Kidney epithelial cell (primary cell): Measurements from ENCODE around the gene FGF9. TPM values are rescaled to one million over a fixed set of nuclear protein-coding genes. Genes with fewer than 3 reads are reported as not detected.

Experiments
- DNase-seq: peaks from one replicate; pipeline ENCODE4 v3.0.0-alpha.2; 2010; ENCODE audit warnings: low read depth
- H3K27me3 ChIP-seq: 2 replicates; pipeline ENCODE4 v1.6.0; 2011; ENCODE audit warnings: low read length; ENCODE audit not compliant: control insufficient read depth, insufficient read depth
- H3K36me3 ChIP-seq: 2 replicates; pipeline ENCODE4 v1.5.1; 2011; ENCODE audit warnings: low read length; ENCODE audit not compliant: control insufficient read depth, insufficient read depth
- H3K4me3 ChIP-seq: 2 replicates; pipeline ENCODE4 v1.5.1; 2011; ENCODE audit warnings: low read depth, mild to moderate bottlenecking, control low read depth, low read length
- total RNA-seq: library from RNA; depleted of rRNA; stranded (reverse); fragments of >200 nt; gene quantifications from 2 replicates; pipeline ENCODE4 v1.2.3, GENCODE V29; 2015
- TF ChIP-seq, protein P1 (sequence below): IDR thresholded peaks from 2 replicates; pipeline ENCODE4 v1.5.1; 2011; ENCODE audit warnings: mild to moderate bottlenecking, moderate library complexity, low read length, control low read depth, inconsistent platforms; ENCODE audit not compliant: insufficient read depth, poor library complexity, severe bottlenecking

FGF9 gene
- total RNA-seq, 1 donor from 2014 or later = 0.33 TPM

DNA sequence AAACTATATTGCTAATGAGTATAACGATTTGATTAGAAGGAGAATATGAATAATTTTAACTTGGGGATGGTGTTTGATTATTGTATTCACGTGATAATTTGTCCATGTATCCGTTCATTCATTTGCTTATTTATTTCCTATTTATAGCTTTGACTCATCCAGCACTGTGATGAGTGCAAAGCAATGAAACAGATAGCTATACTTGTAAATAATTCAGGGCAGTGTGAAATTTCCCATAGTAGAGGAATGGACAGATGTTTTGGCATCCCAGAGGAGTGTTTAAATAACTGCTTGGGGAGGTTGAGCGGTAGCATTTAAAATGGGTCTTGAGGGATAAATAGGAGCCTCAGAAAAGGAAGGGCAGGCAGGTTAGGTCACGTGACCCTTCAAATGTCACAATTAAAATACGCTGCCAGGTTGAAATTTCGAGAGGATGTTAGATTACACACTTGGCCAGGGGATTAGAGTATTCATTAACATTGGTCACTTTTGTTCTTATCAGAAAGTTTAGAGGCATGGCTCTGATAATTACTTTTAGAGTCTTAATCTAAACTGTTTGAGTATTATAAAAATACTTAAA lies 14.7 kb downstream of the FGF9 start:
- TF ChIP-seq, protein P1, sequence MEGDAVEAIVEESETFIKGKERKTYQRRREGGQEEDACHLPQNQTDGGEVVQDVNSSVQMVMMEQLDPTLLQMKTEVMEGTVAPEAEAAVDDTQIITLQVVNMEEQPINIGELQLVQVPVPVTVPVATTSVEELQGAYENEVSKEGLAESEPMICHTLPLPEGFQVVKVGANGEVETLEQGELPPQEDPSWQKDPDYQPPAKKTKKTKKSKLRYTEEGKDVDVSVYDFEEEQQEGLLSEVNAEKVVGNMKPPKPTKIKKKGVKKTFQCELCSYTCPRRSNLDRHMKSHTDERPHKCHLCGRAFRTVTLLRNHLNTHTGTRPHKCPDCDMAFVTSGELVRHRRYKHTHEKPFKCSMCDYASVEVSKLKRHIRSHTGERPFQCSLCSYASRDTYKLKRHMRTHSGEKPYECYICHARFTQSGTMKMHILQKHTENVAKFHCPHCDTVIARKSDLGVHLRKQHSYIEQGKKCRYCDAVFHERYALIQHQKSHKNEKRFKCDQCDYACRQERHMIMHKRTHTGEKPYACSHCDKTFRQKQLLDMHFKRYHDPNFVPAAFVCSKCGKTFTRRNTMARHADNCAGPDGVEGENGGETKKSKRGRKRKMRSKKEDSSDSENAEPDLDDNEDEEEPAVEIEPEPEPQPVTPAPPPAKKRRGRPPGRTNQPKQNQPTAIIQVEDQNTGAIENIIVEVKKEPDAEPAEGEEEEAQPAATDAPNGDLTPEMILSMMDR = no peak

DNA sequence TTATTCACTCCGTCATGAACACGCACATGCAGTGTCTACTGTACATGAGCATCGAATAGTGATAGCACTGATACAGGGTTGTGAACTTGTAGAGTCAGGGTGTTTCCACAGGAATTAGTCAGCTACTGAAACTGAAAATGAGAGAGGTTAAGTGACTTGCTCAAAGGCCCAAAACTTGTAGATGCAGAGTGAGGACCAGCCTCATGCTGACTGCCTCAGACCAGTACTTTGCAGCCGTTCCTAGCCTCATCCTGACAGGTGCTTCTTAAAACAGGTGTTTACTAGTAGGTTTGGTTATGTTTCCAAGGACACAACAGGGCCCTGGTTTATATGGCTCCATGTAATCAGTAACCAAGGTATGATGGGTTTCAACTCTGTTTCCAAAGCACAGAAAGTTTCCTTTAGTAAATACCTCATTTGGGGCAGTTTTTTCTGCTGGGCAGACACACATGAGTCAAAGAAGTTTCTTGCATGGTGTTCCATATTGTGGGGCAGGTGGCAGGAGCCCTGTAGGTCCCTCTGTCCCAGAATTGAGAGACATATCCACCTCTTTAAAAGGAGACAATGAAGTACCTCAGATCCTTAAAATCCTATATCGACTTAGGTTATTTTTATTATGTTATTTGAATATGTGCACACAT lies 16.0 kb downstream of the FGF9 start:
- no peak overlapping the region for H3K4me3 ChIP-seq
- TF ChIP-seq, protein P1 = no peak
- no peak for DNase-seq

More for the DNA sequence above, 14.7 kb downstream of the FGF9 start:
- no peaks in the 10 kb centered on the region for H3K27me3 ChIP-seq
- H3K36me3 ChIP-seq = no peaks in the 10 kb centered on the region
- H3K4me3 ChIP-seq = no peak overlapping the region
- no peak for DNase-seq

DNA sequence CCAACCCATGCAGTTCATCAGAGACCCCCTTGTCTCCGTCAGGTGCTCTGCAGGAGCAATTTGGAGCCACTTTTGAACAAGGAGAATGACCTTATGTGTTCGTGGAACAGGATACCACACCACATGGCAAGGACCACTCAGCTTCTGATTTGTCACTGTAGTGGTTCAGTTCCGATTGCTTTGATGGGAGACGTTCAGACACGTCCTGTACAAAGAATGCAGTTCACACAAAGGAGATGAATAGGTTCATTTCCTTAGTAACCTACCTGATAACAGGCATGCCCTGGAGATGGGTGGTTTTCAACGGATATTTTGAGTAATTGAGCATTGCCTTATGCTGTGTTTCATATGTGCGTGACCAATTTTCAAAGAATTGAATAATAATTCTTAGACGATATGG lies 17.2 kb downstream of the FGF9 start:
- H3K4me3 ChIP-seq = no peak overlapping the region
- H3K36me3 ChIP-seq = no peaks in the 10 kb centered on the region
- TF ChIP-seq, protein P1 = no peak
- H3K27me3 ChIP-seq = no peaks in the 10 kb centered on the region
- no peak for DNase-seq

More for the DNA sequence above, 16.0 kb downstream of the FGF9 start:
- Histone ChIP-seq H3K36me3 (no peaks in the 10 kb centered on the region), H3K27me3 (no peaks in the 10 kb centered on the region)

DNA sequence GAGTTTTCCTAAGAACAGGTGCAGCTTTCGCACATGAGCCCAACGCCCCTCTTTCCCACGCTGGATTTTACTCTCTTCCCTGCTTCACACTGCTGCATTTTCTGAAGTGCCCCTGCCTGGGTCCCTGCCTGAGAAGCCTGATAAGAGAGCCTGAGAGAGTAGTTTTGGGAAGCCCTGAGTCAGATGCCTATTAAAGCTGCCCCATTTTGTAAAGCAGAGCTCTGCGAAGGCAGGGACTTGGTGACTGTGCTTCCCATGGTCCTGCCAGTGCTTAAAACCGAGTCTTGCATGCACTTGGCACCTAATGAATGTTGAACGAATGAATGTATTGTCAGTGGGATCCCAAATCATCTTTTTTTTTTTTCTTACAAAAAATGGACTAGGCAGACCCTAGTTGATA lies 18.2 kb downstream of the FGF9 start:
- TF ChIP-seq, protein P1 = no peak
- no peaks in the 10 kb centered on the region for H3K27me3 ChIP-seq
- no peak for DNase-seq
- no peak overlapping the region for H3K4me3 ChIP-seq
- no peaks in the 10 kb centered on the region for H3K36me3 ChIP-seq

DNA sequence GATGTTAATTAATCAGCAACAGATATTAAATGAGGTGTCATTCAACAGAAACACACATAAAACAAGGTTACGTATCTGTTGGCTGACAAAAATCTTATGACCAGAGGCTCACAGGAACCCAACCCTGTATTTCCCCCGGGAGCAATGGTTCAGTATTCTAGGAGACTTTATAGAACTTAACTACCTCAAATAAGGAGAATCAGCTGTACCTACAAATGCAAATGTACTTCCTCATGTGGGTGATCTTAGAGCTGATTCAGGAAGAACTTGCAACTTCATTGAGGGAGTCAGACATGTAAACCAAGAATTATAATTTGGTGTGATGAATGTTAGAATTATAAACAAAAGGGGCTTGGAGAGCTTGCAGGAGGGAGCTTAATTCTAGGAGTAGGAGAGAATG lies 20.1 kb downstream of the FGF9 start:
- H3K4me3 ChIP-seq = no peak overlapping the region
- no peak for DNase-seq
- no peaks in the 10 kb centered on the region for H3K27me3 ChIP-seq
- TF ChIP-seq, protein P1 = no peak
- no peaks in the 10 kb centered on the region for H3K36me3 ChIP-seq

DNA sequence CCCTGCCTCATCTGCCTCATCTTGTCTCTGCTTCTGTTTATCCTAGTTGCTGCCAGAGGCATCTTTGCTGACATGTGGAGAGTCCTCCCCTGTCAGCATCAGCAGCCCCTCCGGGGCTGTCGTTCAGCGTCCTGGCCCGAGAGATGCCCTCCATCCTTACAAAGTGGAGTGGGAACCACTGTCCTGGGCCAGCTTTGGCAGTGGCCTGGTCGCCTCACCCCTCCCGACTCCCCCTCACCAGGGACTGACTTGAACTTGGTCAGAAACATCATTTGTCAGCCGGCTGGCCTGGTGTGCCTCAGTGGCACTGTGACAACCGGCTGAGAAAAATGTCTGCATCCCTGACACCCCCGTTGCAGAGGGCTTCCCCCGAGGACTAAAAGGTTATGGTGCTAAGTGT lies 20.6 kb downstream of the FGF9 start:
- TF ChIP-seq, protein P1 = no peak
- Histone ChIP-seq H3K4me3 (no peak overlapping the region), H3K27me3 (no peaks in the 10 kb centered on the region), H3K36me3 (no peaks in the 10 kb centered on the region)
- DNase-seq = no peak
